Smooth muscle cell of bladder (primary cell): Measurements from ENCODE around the gene OR4N2. TPM values are rescaled to one million over a fixed set of nuclear protein-coding genes. Genes with fewer than 3 reads are reported as not detected.

Experiments
- total RNA-seq: library from RNA; depleted of rRNA; stranded (reverse); fragments of >200 nt; gene quantifications from 2 replicates; pipeline ENCODE4 v1.2.3, GENCODE V29; 2014

OR4N2 gene
- not detected in 2 replicates for total RNA-seq

GRCh38 chr14:19803470-19803869 is at the start of gene OR4N2:
Gene OR4N2 (plus strand): TSS chr14:19803770. CDS start chr14:19827449, 23,679 bp downstream.

GRCh38 chr14:19773204-19773603 is 30.4 kb upstream of the OR4N2 start, which contains the start of gene OR4M1:
Gene OR4M1 (plus strand): TSS chr14:19773504. CDS start chr14:19780323, 6,819 bp downstream.

GRCh38 chr14:19874842-19875241 is 71.3 kb downstream of the OR4N2 start, which contains the start of gene OR4K2:
Gene OR4K2 (plus strand): TSS chr14:19875142. CDS start chr14:19876268, 1,126 bp downstream.

Other genes starting within 250 kb of the OR4N2 start
- not detected in 2 replicates for gene OR11H2, start 89.9 kb upstream of the OR4N2 start, total RNA-seq
- not detected in 2 replicates for gene OR4Q3, start 60.2 kb upstream of the OR4N2 start, total RNA-seq
- gene OR4M1, start 30.3 kb upstream of the OR4N2 start, total RNA-seq, result not detected in 2 replicates
- gene OR4K2, start 71.4 kb downstream of the OR4N2 start, total RNA-seq, result not detected in 2 replicates
- gene OR4K5, start 116.8 kb downstream of the OR4N2 start, total RNA-seq, result not detected in 2 replicates
- gene OR4K1, start 127.1 kb downstream of the OR4N2 start, total RNA-seq, result not detected in 2 replicates
- gene OR4K15, start 171.8 kb downstream of the OR4N2 start, total RNA-seq, result not detected in 2 replicates
- not detected in 2 replicates for gene OR4Q2, start 198.4 kb downstream of the OR4N2 start, total RNA-seq
- gene OR4K14, start 215.5 kb downstream of the OR4N2 start, total RNA-seq, result not detected in 2 replicates
- gene OR4K13, start 232.3 kb downstream of the OR4N2 start, total RNA-seq, result not detected in 2 replicates